Upper lobe of right lung (tissue), 1 donor: ENCODE results near the gene WNT9B. TPM values are rescaled to one million over a fixed set of nuclear protein-coding genes. Genes with fewer than 3 reads are reported as not detected.

Experiments
- ATAC-seq: fragments of 200-7000 bp; cut with Tn5 transposase; one replicate; pipeline ENCODE4 v1.9.1; 2020; ENCODE audit warnings: mild to moderate bottlenecking, moderate library complexity
- DNase-seq: peaks from one replicate; pipeline ENCODE4 v3.0.0-alpha.2; 2020
- H3K27ac ChIP-seq: fragments of 200-600 bp; one replicate; pipeline ENCODE4 v1.8.0; 2022
- H3K27me3 ChIP-seq: fragments of 200-600 bp; one replicate; pipeline ENCODE4 v1.8.0; 2022; ENCODE audit warnings: mild to moderate bottlenecking
- H3K36me3 ChIP-seq: fragments of 200-600 bp; one replicate; pipeline ENCODE4 v1.8.0; 2022
- H3K4me1 ChIP-seq: fragments of 200-600 bp; one replicate; pipeline ENCODE4 v1.8.0; 2022
- H3K4me3 ChIP-seq: fragments of 200-600 bp; one replicate; pipeline ENCODE4 v1.8.0; 2022; ENCODE audit warnings: mild to moderate bottlenecking
- H3K9me3 ChIP-seq: fragments of 200-600 bp; one replicate; pipeline ENCODE4 v1.8.0; 2022
- intact Hi-C: fragments of 100-400 bp; cut with DNase I; formaldehyde crosslinking; loops from one replicate; pipeline ENCODE4 v1.11.0; 2022
- total RNA-seq: library from RNA; stranded (reverse); fragmentation: NEBNext Ultra II Directional; extraction: Animal tissue kit (Norgen Biotek cat#: 25700); gene quantifications from one replicate; pipeline ENCODE4 v1.2.1, GENCODE V29; 2021
- TF ChIP-seq, protein P1 (sequence below): fragments of 200-600 bp; IDR thresholded peaks from one replicate; pipeline ENCODE4 v1.8.0; 2022; ENCODE audit warnings: antibody characterized with exemption
- donor health status: DM: no; HTN: yes; CAD: no; lungs with severe emphysema.

WNT9B gene
- total RNA-seq, 1 donor from 2014 or later, result 2.0 TPM

DNA sequence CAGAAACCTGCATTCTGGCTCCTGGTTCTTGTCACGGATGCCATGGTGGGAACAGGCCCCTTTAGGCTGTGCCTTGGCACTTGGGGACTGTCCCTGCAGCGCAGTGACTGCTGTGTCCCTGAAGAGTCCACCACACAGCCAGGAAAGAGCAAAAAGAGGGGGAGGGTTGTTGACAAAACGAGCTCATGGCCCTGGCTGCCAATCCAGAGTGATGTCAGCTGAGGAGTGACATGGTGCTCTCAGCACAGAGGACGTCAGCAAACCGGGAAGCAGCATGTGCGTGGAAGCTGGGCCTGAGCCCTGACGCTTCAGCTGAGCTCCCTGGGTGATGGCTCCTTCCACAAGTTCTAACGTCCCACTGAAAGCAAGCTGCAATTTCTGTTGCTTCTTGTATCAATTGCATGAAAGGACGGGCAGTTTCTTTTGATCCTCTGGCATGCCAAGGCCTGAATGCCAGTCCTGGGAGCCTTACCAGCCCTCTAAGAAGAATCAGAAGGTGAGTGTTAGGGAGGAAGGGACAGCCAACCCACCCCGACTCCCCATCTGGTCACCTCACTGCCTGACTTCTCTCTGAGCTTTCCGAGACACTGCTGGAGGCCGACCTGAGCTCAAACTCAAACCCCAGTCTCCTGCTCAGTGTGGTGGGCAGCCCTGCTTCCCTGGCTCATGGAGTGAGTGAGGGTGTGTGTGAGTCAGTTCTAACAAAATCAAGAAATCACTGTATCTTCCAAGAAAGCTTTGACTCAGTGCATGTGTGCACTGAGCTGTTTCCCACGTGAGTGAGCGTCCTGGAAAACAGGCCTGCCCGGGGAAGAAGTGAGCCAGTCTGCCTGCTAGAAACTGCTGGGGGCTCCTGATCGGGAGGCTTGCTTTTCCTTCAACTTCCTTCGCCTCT, 18.2 kb upstream of the WNT9B start:
- no peak overlapping the region for H3K27ac ChIP-seq
- H3K4me1 ChIP-seq, result no peaks in the 10 kb centered on the region
- H3K27me3 ChIP-seq, result no peaks in the 10 kb centered on the region
- ATAC-seq (no peak), DNase-seq (no peak)
- intact Hi-C loops, result no loop called here
- H3K9me3 ChIP-seq, result no peaks in the 10 kb centered on the region
- no peaks in the 10 kb centered on the region for H3K36me3 ChIP-seq
- TF ChIP-seq, protein P1, sequence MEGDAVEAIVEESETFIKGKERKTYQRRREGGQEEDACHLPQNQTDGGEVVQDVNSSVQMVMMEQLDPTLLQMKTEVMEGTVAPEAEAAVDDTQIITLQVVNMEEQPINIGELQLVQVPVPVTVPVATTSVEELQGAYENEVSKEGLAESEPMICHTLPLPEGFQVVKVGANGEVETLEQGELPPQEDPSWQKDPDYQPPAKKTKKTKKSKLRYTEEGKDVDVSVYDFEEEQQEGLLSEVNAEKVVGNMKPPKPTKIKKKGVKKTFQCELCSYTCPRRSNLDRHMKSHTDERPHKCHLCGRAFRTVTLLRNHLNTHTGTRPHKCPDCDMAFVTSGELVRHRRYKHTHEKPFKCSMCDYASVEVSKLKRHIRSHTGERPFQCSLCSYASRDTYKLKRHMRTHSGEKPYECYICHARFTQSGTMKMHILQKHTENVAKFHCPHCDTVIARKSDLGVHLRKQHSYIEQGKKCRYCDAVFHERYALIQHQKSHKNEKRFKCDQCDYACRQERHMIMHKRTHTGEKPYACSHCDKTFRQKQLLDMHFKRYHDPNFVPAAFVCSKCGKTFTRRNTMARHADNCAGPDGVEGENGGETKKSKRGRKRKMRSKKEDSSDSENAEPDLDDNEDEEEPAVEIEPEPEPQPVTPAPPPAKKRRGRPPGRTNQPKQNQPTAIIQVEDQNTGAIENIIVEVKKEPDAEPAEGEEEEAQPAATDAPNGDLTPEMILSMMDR, result no peak
- H3K4me3 ChIP-seq, result no peak overlapping the region

DNA sequence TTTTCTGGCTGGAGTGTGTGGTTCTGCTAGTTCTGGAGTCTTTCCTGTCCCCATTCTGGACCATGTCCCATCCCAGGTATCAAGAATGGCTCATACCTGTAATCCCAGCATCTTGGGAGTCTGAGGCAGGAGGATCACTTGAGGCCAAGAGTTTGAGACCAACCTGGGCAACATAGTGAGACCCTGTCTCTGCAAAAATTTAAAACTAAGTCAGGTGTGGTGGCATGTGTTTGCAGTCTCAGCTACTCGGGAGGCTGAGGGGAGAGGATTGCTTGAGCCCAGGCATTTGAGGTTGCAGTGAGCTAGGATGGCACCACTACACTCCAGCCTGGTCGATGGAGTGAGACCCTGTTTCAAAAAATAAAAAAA, 17.6 kb upstream of the WNT9B start:
- no peak overlapping the region for H3K27ac ChIP-seq
- intact Hi-C loops, result no loop called here

DNA sequence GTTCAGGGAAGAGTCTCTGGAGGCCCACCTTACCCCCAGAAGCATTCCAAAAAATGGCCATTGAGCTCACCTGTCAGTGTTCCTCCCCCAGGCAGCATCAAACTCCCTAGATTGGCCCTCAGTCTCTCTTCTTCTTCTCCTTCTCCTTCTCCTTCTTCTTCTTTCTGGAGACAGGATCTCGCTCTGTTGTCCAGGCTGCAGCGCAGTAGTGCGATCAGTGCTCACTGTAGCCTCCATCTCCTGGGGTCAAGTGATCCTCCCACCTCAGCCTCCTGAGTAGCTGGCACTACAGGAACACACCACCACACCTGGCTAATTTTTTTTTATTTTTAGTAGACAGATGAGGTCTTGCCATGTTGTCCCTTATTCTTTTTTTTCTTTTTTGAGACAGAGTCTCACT, 16.5 kb upstream of the WNT9B start:
- Histone ChIP-seq H3K4me1 (no peaks in the 10 kb centered on the region), H3K27ac (no peak overlapping the region), H3K9me3 (no peaks in the 10 kb centered on the region), H3K36me3 (no peaks in the 10 kb centered on the region), H3K4me3 (no peak overlapping the region), H3K27me3 (no peaks in the 10 kb centered on the region)
- TF ChIP-seq, protein P1, result no peak
- intact Hi-C loops, result no loop called here
- DNase-seq (no peak), ATAC-seq (no peak)

More for the DNA sequence above, 17.6 kb upstream of the WNT9B start:
- H3K36me3 ChIP-seq, result no peaks in the 10 kb centered on the region
- DNase-seq, result no peak
- no peak overlapping the region for H3K4me3 ChIP-seq
- no peak for ATAC-seq
- no peaks in the 10 kb centered on the region for H3K9me3 ChIP-seq
- no peaks in the 10 kb centered on the region for H3K27me3 ChIP-seq
- H3K4me1 ChIP-seq, result no peaks in the 10 kb centered on the region
- TF ChIP-seq, protein P1, result no peak

DNA sequence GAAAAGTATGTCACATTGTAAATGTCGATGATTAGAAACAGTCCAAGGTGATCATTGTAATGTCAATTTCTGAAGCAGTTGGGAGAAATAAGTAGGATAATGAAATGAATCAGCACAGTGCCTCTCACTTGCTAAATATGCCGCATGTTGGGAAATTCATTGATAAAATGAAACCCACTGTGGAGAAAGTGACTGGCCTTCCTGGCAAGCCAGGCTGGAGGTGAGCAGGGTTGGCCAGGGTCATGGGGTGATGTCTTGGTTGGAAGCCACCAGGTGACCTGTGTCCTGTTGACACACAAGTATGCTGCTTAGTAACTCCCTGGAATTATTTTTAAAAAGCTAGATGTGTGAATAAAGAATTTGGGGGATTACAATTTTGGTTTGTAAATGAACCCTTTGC, 14.9 kb upstream of the WNT9B start:
- intact Hi-C loops, result no loop called here
- no peaks in the 10 kb centered on the region for H3K4me1 ChIP-seq
- H3K4me3 ChIP-seq, result no peak overlapping the region
- H3K27ac ChIP-seq, result no peak overlapping the region
- H3K36me3 ChIP-seq, result no peaks in the 10 kb centered on the region
- TF ChIP-seq, protein P1, result no peak
- ATAC-seq (no peak), DNase-seq (no peak)
- H3K27me3 ChIP-seq, result peaks cover 8% of the 10 kb centered on the region
- H3K9me3 ChIP-seq, result no peaks in the 10 kb centered on the region

DNA sequence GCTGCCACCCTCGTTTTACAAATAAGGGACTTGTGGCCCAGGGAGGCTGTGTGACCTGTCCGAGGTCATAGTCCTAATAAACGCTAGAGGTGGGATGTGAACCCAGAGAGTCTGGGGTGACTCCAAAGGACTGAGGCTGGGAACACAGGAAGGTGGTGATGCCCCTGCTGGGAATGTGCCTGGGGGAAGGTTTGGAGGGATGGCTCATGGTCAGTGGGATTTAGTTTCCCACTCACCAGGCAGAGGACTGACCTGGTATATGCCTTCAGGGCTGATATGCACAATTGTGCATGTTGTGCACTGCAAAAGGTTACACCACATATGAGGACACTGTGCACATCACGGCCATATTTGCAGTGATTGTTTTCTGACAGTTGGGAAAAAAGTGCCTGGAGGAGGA, 13.9 kb upstream of the WNT9B start:
- no peaks in the 10 kb centered on the region for H3K4me1 ChIP-seq
- H3K27me3 ChIP-seq, result peaks cover 18% of the 10 kb centered on the region
- H3K9me3 ChIP-seq, result no peaks in the 10 kb centered on the region
- ATAC-seq, result no peak
- no peak overlapping the region for H3K27ac ChIP-seq
- intact Hi-C loops, result no loop called here
- no peak overlapping the region for H3K4me3 ChIP-seq
- no peaks in the 10 kb centered on the region for H3K36me3 ChIP-seq
- no peak for DNase-seq
- TF ChIP-seq, protein P1, result no peak
